Measurements from ENCODE around the gene FBLIM1.

- TF ChIP-seq, protein P1, sequence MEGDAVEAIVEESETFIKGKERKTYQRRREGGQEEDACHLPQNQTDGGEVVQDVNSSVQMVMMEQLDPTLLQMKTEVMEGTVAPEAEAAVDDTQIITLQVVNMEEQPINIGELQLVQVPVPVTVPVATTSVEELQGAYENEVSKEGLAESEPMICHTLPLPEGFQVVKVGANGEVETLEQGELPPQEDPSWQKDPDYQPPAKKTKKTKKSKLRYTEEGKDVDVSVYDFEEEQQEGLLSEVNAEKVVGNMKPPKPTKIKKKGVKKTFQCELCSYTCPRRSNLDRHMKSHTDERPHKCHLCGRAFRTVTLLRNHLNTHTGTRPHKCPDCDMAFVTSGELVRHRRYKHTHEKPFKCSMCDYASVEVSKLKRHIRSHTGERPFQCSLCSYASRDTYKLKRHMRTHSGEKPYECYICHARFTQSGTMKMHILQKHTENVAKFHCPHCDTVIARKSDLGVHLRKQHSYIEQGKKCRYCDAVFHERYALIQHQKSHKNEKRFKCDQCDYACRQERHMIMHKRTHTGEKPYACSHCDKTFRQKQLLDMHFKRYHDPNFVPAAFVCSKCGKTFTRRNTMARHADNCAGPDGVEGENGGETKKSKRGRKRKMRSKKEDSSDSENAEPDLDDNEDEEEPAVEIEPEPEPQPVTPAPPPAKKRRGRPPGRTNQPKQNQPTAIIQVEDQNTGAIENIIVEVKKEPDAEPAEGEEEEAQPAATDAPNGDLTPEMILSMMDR (conservative IDR thresholded peaks at IDR 0.05; ENCODE audit: low read length): no peak
- TF ChIP-seq EZH2phosphoT487 (IDR thresholded peaks at IDR 0.05; ENCODE audit: borderline replicate concordance, low read depth, low read length): no peak
Observed at GRCh38 chr1:15755646-15756040, 3.0 kb upstream of the FBLIM1 start.

Measured in OCI-LY7 (cell line).